Mesodermal cell (in vitro differentiated cells): ENCODE data around the gene MUC6.

Experiments
- H3K27ac ChIP-seq: 2 replicates; pipeline ENCODE4 v1.7.0; 2013; ENCODE audit warnings: mild to moderate bottlenecking, low read depth, low read length, moderate library complexity; ENCODE audit not compliant: severe bottlenecking
- H3K36me3 ChIP-seq: 2 replicates; pipeline ENCODE4 v1.7.1; 2013; ENCODE audit warnings: mild to moderate bottlenecking, low read length, moderate library complexity; ENCODE audit not compliant: control insufficient read depth, insufficient read depth
- H3K4me1 ChIP-seq: one replicate; pipeline ENCODE4 v1.7.1; 2013; ENCODE audit warnings: mild to moderate bottlenecking, low read length; ENCODE audit not compliant: insufficient read depth, control insufficient read depth, poor library complexity, severe bottlenecking
- H3K4me3 ChIP-seq: 2 replicates; pipeline ENCODE4 v1.7.0; 2013; ENCODE audit warnings: low read length, control low read depth, mild to moderate bottlenecking; ENCODE audit not compliant: insufficient read depth, poor library complexity, severe bottlenecking; ENCODE audit errors: extremely low read depth
- H3K9me3 ChIP-seq: 2 replicates; pipeline ENCODE4 v1.7.1; 2013; ENCODE audit warnings: mild to moderate bottlenecking, low read length, moderate library complexity; ENCODE audit not compliant: control insufficient read depth
- WGBS, 2 experiments: methylation state at CpG; one replicate each; pipeline ENCODE4 v1.1.5; 2013; ENCODE audit warnings: missing lambda C conversion rate in 2 of 2; ENCODE audit not compliant: insufficient coverage in 2 of 2; 5-methylcytosine and 5-hydroxymethylcytosine counted together

Gene MUC6

GRCh38 chr11:1049431-1049891 is 12.9 kb upstream of the MUC6 start:
- Histone ChIP-seq H3K9me3 (no peaks in the 10 kb centered on the region), H3K4me1 (no peaks in the 10 kb centered on the region), H3K36me3 (no peaks in the 10 kb centered on the region), H3K27ac (no peak overlapping the region), H3K4me3 (no peak overlapping the region)
- WGBS, 2 experiments: 83 to 90% methylated on average over 13 of the region's 13 CpGs

GRCh38 chr11:1049071-1049405 is 12.5 kb upstream of the MUC6 start:
- Histone ChIP-seq H3K4me1 (no peaks in the 10 kb centered on the region), H3K9me3 (no peaks in the 10 kb centered on the region), H3K27ac (no peak overlapping the region), H3K4me3 (no peak overlapping the region), H3K36me3 (no peaks in the 10 kb centered on the region)
- 93 to 96% methylated on average over 3 to 5 of the region's 6 CpGs for WGBS, 2 experiments

- WGBS, 2 experiments: 85 to 88% methylated on average over 19 to 24 of the region's 25 CpGs
- no peaks in the 10 kb centered on the region for H3K36me3 ChIP-seq
- H3K9me3 ChIP-seq: no peaks in the 10 kb centered on the region
- H3K27ac ChIP-seq: no peak overlapping the region
- no peaks in the 10 kb centered on the region for H3K4me1 ChIP-seq
- H3K4me3 ChIP-seq: no peak overlapping the region
Observed at GRCh38 chr11:1048375-1049070, 12.0 kb upstream of the MUC6 start.

- no peak overlapping the region for H3K4me3 ChIP-seq
- 90 to 92% methylated on average over 17 to 22 of the region's 22 CpGs for WGBS, 2 experiments
Observed at GRCh38 chr11:1047595-1048156, 11.2 kb upstream of the MUC6 start.

GRCh38 chr11:1044160-1044559 is 7.6 kb upstream of the MUC6 start:
- 57 to 88% methylated on average over 1 to 4 of the region's 6 CpGs for WGBS, 2 experiments
- Histone ChIP-seq H3K4me3 (no peak overlapping the region), H3K4me1 (no peaks in the 10 kb centered on the region), H3K36me3 (no peaks in the 10 kb centered on the region), H3K27ac (no peak overlapping the region), H3K9me3 (no peaks in the 10 kb centered on the region)

More at GRCh38 chr11:1047595-1048156, 11.2 kb upstream of the MUC6 start:
- no peaks in the 10 kb centered on the region for H3K36me3 ChIP-seq
- H3K4me1 ChIP-seq: no peaks in the 10 kb centered on the region
- H3K27ac ChIP-seq: no peak overlapping the region
- no peaks in the 10 kb centered on the region for H3K9me3 ChIP-seq

- Histone ChIP-seq H3K36me3 (no peaks in the 10 kb centered on the region), H3K4me3 (no peak overlapping the region), H3K27ac (no peak overlapping the region), H3K9me3 (no peaks in the 10 kb centered on the region), H3K4me1 (no peaks in the 10 kb centered on the region)
- WGBS, 2 experiments: 91 to 92% methylated on average over 19 to 20 of the region's 20 CpGs
Observed at GRCh38 chr11:1043563-1044096, 7.1 kb upstream of the MUC6 start.

- H3K9me3 ChIP-seq: no peaks in the 10 kb centered on the region
- H3K27ac ChIP-seq: no peak overlapping the region
- H3K36me3 ChIP-seq: no peaks in the 10 kb centered on the region
- no peak overlapping the region for H3K4me3 ChIP-seq
- WGBS, 2 experiments: 92 to 93% methylated on average over 25 to 26 of the region's 26 CpGs
- H3K4me1 ChIP-seq: no peaks in the 10 kb centered on the region
Observed at GRCh38 chr11:1042626-1043562, 6.4 kb upstream of the MUC6 start.

GRCh38 chr11:1041936-1042608 is 5.6 kb upstream of the MUC6 start:
- no peak overlapping the region for H3K27ac ChIP-seq
- WGBS, 2 experiments: 81 to 94% methylated on average over 13 to 17 of the region's 18 CpGs

GRCh38 chr11:1041471-1041870 is 5.0 kb upstream of the MUC6 start:
- Histone ChIP-seq H3K9me3 (no peaks in the 10 kb centered on the region), H3K27ac (no peak overlapping the region), H3K4me3 (no peak overlapping the region), H3K36me3 (no peaks in the 10 kb centered on the region), H3K4me1 (no peaks in the 10 kb centered on the region)
- WGBS, 2 experiments: 82 to 92% methylated on average over 6 to 8 of the region's 9 CpGs

More at GRCh38 chr11:1041936-1042608, 5.6 kb upstream of the MUC6 start:
- no peaks in the 10 kb centered on the region for H3K9me3 ChIP-seq
- no peaks in the 10 kb centered on the region for H3K4me1 ChIP-seq
- no peak overlapping the region for H3K4me3 ChIP-seq
- H3K36me3 ChIP-seq: no peaks in the 10 kb centered on the region

- H3K4me3 ChIP-seq: no peak overlapping the region
- H3K27ac ChIP-seq: no peak overlapping the region
- WGBS, 2 experiments: 96 to 97% methylated on average over 6 of the region's 8 CpGs
- H3K36me3 ChIP-seq: no peaks in the 10 kb centered on the region
- no peaks in the 10 kb centered on the region for H3K4me1 ChIP-seq
- no peaks in the 10 kb centered on the region for H3K9me3 ChIP-seq
Observed at GRCh38 chr11:1041149-1041467, 4.6 kb upstream of the MUC6 start.
